Activated T-cell treated with anti-CD3 and anti-CD28 coated beads, Interleukin-2, amount 50 U/mL, for 48 hours (primary cell): ENCODE measurements around the gene ACO2.

Experiments
- DNase-seq, 2 experiments: peaks; one replicate each; pipeline ENCODE4 v3.0.0-alpha.2; 2020

ACO2 gene

GRCh38 chr22:41573677-41574076 lies 104.8 kb downstream of the ACO2 start:
- no peak for DNase-seq

DNA sequence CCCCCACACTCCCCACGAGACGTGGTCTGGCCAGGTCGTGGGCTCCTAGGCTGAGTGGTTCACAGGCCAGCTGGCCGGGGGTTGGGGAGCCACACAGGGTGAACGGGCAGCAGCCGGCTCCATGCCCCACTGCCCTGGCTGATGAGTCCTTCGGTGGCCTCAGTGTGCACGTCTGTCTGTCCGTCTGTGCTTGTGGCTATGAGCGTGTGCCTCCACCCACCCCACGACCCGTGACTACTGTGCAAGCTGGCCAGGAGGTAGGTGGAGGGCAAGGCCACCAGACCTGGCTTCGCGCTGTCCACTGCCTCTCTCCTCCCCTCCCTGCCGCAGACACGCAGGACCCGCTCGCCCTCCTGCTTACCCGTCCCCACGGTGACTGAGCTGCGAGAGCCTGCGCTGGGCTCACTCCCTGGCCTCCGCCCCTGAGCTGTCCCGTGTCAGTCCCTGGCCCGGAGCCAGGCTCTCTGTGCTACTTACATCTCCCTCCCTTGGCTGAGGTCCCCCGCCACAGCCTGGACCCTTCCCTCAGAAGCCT lies 106.0 kb downstream of the ACO2 start:
- DNase-seq = no peak

DNA sequence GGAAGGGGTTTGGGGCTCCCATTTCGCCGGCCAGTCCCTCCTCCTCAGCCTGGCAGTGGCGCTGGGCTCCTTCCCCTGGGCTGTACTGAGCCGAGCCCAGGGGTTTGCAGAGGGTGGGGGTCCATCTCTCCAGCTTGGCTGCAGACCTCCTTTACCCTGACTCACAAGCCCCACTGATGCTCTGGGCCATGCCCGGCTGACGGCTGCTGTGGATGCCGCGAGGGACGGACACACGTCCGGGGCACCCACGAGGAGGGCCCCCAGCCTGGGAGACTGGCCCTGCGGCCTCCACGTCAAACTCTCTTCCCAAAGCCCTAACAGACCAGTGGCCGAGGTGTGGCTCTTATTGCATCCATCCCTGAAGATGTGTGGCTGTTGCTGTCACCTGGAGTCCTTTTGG lies 106.6 kb downstream of the ACO2 start:
- DNase-seq = no peak

DNA sequence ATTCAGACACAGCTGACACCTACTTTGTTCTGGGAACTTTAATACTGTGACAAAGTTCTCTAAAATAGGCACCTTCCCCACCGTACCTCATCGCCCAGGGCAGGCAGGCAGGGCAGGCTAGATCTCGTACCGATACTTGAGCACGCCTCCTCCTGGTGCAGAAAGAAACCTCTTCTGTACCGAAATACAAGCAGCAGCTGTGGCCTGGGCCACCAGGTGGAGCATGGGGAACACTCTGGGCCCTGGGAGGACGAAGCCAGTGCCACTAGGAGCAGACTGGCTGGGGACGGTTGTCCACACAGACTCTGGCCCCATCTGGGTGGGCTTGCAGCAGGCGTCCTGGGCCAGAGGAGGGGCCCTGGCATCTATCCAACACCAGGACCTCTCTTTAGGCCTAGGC lies 108.0 kb downstream of the ACO2 start:
- peak; percentile 38 to 63 for DNase-seq

- no peak for DNase-seq
These were observed 109.2 kb downstream of the ACO2 start for GRCh38 chr22:41578114-41578513.
